Tibial artery (tissue), 4 donors: ENCODE measurements around the gene AURKB.

ENCODE experiments used
- DNase-seq, 2 donors: peaks; one replicate each; pipeline ENCODE4 v3.0.0-alpha.2; 2019
- H3K27ac ChIP-seq, 2 donors: fragments of 200-600 bp; sonication (generic) in 1 of 2; 1 replicate in 1 of 2; 2 replicates in 1 of 2; pipeline ENCODE4 v1.5.1; 2018 to 2019; ENCODE audit warnings: mild to moderate bottlenecking in 1 of 2
- H3K27me3 ChIP-seq, 2 donors: fragments of 200-600 bp; sonication (generic) in 1 of 2; one replicate each; pipeline versions ENCODE4 v1.5.1 to v1.6.0; 2016 to 2019
- H3K36me3 ChIP-seq, 3 donors: fragments of 200-600 bp; sonication (generic) in 2 of 3; one replicate each; pipeline ENCODE4 v1.5.1; 2016 to 2019; ENCODE audit warnings: mild to moderate bottlenecking in 2 of 3
- H3K4me1 ChIP-seq, 4 donors: fragments of 200-600 bp; sonication (generic) in 2 of 4; 1 replicate in 3 of 4; 2 replicates in 1 of 4; pipeline ENCODE4 v1.5.1; 2016 to 2019
- H3K4me3 ChIP-seq, 2 donors: fragments of 200-600 bp; sonication (generic) in 1 of 2; 1 replicate in 1 of 2; 2 replicates in 1 of 2; pipeline ENCODE4 v1.5.1; 2018 to 2019; ENCODE audit warnings: mild to moderate bottlenecking in 2 of 2
- H3K9me3 ChIP-seq, 3 donors: fragments of 200-600 bp; sonication (generic) in 1 of 3; one replicate each; pipeline ENCODE4 v1.5.1; 2016 to 2019
- intact Hi-C: fragments of 100-400 bp; cut with DNase I; formaldehyde crosslinking; loops from one replicate; pipeline ENCODE4 v1.15.0; 2023; ENCODE audit warnings: low total_unique reads
- TF ChIP-seq, protein P1 (sequence below), 2 experiments: fragments of 200-600 bp in 1 of 2; fragments of 450-650 bp in 1 of 2; IDR thresholded peaks; one replicate each; pipeline ENCODE4 v1.5.1; 2017 to 2019; ENCODE audit warnings: antibody characterized with exemption in 2 of 2, mild to moderate bottlenecking in 1 of 2, moderate library complexity in 1 of 2

Gene AURKB

DNA sequence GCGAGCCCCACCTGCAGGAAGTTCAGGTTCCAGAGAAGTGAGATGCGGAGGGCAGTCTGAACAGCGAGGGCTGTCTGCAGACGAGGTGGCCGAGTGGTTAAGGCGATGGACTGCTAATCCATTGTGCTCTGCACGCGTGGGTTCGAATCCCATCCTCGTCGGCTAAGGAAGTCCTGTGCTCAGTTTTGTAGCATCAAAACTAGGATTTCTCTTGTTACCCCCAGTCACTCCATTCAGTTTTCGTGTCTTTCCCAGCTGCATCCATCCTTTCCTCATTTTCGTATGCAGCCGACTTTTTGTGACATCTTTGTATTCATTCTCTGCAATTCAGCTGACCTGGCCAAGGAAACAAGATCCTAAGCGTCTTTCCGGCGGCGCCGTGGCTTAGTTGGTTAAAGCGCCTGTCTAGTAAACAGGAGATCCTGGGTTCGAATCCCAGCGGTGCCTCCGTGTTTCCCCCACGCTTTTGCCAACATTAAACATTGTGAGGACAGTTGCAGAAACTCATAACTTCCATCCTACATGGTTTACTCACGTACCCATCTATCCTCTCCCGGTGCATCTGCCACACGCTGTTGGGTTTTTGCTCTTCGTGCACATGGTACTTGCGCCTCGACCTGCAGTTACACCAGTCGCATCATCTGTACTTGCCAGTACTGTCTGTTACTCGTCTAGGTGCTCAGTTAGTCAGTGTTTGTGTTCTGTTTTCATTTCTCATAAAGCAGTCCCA, 23.4 kb downstream of the AURKB start:
- Histone ChIP-seq H3K27me3 (no peaks in the 10 kb centered on the region), H3K27ac (peak overlapping the region; percentile 97 to 98), H3K9me3 (no peaks in the 10 kb centered on the region), H3K36me3 (no peaks in the 10 kb centered on the region), H3K4me3 (peak overlapping the region; percentile 89 to 93), H3K4me1 (peaks cover 0 to 33% (median 28%) of the 10 kb centered on the region in 4 donors)
- peak; percentile 96 to 97 for DNase-seq
- TF ChIP-seq, protein P1, sequence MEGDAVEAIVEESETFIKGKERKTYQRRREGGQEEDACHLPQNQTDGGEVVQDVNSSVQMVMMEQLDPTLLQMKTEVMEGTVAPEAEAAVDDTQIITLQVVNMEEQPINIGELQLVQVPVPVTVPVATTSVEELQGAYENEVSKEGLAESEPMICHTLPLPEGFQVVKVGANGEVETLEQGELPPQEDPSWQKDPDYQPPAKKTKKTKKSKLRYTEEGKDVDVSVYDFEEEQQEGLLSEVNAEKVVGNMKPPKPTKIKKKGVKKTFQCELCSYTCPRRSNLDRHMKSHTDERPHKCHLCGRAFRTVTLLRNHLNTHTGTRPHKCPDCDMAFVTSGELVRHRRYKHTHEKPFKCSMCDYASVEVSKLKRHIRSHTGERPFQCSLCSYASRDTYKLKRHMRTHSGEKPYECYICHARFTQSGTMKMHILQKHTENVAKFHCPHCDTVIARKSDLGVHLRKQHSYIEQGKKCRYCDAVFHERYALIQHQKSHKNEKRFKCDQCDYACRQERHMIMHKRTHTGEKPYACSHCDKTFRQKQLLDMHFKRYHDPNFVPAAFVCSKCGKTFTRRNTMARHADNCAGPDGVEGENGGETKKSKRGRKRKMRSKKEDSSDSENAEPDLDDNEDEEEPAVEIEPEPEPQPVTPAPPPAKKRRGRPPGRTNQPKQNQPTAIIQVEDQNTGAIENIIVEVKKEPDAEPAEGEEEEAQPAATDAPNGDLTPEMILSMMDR (IDR thresholded peaks at IDR 0.05) = peak in 1 of 2 experiments; percentile 27
- intact Hi-C loops = loop anchor here (1.0 kb wide), 1 partner anchor 35 kb away; no protein-coding TSS in a partner anchor

DNA sequence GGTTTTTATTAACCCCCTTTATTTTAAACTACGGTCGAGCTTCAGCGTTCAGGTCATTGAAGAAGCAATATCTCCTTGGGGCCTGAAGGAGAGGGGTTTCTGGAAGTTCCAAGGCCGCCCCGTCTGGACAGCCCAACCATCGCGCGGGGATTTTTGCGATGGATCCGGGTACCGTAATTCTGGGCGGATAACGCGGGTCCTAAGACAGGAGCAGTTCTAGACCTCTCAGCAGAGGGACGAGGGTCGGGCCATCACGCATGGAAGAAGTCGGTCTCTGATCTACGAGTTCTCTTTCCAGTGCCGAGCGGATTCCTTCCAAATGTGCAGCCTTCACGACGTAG, 24.0 kb downstream of the AURKB start:
- TF ChIP-seq, protein P1 (IDR thresholded peaks at IDR 0.05) = no peak
- peak overlapping the region; percentile 97 to 98 for H3K27ac ChIP-seq
- peak overlapping the region; percentile 89 to 93 for H3K4me3 ChIP-seq
- H3K9me3 ChIP-seq = no peaks in the 10 kb centered on the region
- peaks cover 0 to 28% (median 25%) of the 10 kb centered on the region in 4 donors for H3K4me1 ChIP-seq
- intact Hi-C loops = loop anchor here (1.0 kb wide), 1 partner anchor 36 kb away; no protein-coding TSS in a partner anchor
- no peaks in the 10 kb centered on the region for H3K36me3 ChIP-seq
- DNase-seq = no peak
- no peaks in the 10 kb centered on the region for H3K27me3 ChIP-seq

DNA sequence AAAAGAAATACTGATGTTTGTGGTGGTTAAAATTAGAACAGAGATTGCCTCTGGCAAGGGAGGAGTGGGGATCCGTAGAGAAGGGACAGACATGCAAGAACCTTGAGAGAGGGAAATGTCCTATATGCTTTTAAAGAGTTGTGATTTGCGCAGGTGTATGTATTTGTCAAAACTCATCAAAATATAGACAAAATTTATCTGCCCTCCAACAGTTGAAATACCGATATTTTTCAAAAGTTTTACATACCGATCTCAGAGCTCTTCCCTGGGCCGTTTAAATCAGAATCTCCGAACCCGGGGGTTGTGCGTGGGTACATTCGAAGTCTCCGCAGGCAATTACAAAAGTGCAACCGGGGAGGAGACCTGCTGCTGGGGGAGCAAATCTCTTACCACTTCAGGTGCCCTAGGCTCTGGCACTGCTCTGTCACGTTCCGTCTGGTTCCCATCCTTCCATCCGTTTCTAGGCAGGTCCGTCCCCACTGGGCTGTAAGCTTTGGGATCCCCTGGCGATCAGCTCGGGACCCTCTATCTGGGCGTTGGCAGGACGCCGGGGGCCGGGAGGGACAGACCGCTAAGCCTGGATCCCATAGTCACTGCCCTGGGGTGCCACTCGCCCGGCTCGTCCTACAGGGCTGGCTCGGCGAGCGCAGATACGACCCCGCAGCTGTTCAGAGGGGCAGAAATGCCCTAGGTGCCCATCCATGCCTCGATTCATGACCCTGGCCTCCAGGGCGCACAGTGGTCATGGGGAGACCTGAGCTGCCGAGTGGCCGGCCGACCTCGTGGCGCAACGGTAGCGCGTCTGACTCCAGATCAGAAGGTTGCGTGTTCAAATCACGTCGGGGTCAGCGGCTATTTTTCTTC, 24.6 kb downstream of the AURKB start:
- H3K4me3 ChIP-seq = peak overlapping the region; percentile 89 to 93
- no peaks in the 10 kb centered on the region for H3K27me3 ChIP-seq
- DNase-seq = peak; percentile 92 to 94
- H3K27ac ChIP-seq = peak overlapping the region; percentile 97 to 98
- intact Hi-C loops = loop anchor here (1.0 kb wide), 1 partner anchor 36 kb away; no protein-coding TSS in a partner anchor
- H3K36me3 ChIP-seq = no peaks in the 10 kb centered on the region
- H3K9me3 ChIP-seq = no peaks in the 10 kb centered on the region
- TF ChIP-seq, protein P1 (IDR thresholded peaks at IDR 0.05) = no peak
- H3K4me1 ChIP-seq = peaks cover 0 to 24% (median 22%) of the 10 kb centered on the region in 4 donors

DNA sequence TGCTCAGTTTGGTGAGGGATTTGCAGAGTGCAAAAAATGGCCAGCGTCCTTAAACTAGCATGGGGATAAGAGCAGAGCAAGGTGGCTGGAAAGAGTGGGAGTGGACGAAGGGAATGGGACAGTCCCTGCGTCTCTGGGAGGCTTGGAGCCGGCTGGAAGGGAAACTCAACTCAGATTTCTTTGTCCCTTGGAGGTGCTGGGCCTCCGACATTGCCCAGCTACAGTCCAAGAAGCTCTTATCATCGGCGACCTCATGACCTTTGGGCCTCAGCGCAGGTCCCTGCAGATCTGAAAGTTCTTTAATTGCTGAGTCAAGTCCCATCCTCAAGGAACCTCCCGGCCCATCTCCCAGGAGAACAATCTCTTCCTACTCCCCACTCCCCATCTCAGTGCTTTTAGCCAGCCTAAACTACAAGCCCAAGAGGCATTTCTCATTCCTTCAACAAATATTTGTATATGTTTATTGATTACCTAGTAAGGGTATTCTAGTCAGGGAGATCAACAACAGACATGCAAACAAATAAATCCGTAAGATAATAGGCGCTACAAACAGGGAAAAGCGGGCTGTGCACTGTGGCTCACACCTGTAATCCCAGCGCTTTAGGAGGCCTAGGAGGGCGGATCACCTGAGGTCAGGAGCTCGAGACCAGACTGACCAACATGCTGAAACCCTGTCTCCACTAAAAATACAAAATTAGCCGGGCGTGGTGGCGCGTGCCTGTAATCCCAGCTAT, 33.2 kb downstream of the AURKB start:
- TF ChIP-seq, protein P1 (IDR thresholded peaks at IDR 0.05) = no peak
- no peaks in the 10 kb centered on the region for H3K27me3 ChIP-seq
- no peak for DNase-seq
- no peaks in the 10 kb centered on the region for H3K36me3 ChIP-seq
- H3K4me3 ChIP-seq = peak overlapping the region; percentile 54 to 69
- H3K4me1 ChIP-seq = peaks cover 0 to 36% (median 23%) of the 10 kb centered on the region in 4 donors
- H3K9me3 ChIP-seq = no peaks in the 10 kb centered on the region
- peak overlapping the region; percentile 80 to 81 for H3K27ac ChIP-seq
- intact Hi-C loops = no loop called here

DNA sequence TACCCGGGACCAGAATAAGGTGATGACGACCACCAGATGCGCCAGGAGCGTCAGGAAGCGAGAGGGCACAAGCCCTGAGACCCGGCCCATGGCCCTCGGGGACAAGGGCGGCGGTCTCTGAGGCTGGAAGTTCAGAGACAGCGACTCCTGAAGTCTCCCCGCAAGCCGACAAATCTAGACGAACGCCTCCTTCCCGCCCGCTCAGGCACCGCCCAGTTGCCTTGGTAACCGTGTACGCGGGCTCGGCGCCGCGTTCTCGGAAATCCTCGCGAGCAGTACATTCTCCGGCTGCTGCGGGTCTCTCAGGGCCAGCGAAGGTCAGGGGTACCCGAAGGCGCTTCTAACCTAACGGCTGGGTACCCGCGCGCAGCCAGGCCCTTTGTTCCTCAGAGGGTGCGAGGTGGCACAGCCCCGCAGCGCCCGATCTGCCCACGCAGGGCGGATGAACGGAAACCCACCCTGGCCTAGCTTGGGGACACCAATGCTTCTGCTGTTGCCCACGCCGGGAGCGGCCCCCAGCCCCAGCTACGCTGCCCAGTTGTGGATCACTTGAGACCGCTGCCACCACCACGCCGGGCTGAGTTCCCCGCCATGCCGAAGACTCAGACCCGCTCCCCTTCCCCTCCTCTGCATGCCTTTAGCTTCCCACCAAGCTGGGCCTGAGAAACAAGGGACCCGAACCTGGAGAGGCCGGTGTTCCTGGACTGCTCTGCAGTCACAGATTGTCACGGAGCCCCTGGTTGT, 34.0 kb downstream of the AURKB start, which contains the start of gene TMEM107:
TSS of gene TMEM107 (minus strand) at position 184 of the 744 bp plus-strand sequence. CDS start at position 90, 94 bp downstream.
- peak; percentile 87 to 92 for DNase-seq
- Histone ChIP-seq H3K36me3 (no peaks in the 10 kb centered on the region), H3K4me1 (peaks cover 0 to 36% (median 23%) of the 10 kb centered on the region in 4 donors), H3K4me3 (peak within 1 kb of the TSS; percentile 54 to 69), H3K27ac (peak within 1 kb of the TSS; percentile 80 to 81), H3K9me3 (no peaks in the 10 kb centered on the region), H3K27me3 (no peaks in the 10 kb centered on the region)
- intact Hi-C loops = no loop called here
- TF ChIP-seq, protein P1 (IDR thresholded peaks at IDR 0.05) = no peak
